Spleen (tissue), 11 donors: Measurements from ENCODE around the gene SLC25A29. TPM values are rescaled to one million over a fixed set of nuclear protein-coding genes. Genes with fewer than 3 reads are reported as not detected.

ENCODE experiments used
- DNase-seq: peaks from one replicate; pipeline ENCODE4 v3.0.0-alpha.2; 2020
- H3K27ac ChIP-seq, 8 donors: fragments of 200-600 bp; sonication (generic) in 7 of 8; 1 replicate in 4 of 8; 2 replicates in 4 of 8; pipeline versions ENCODE4 v1.5.0 to v1.8.0; 2016 to 2021; ENCODE audit warnings: inconsistent platforms in 4 of 8, mild to moderate bottlenecking in 4 of 8, moderate library complexity in 1 of 8
- H3K27me3 ChIP-seq, 7 donors: fragments of 200-600 bp; sonication (generic) in 6 of 7; replicated peaks in 1 of 7; 1 replicate in 4 of 7; 2 replicates in 3 of 7; pipeline versions ENCODE4 v1.5.0 to v1.8.0; 2016 to 2021; ENCODE audit warnings: inconsistent platforms in 3 of 7, mild to moderate bottlenecking in 1 of 7
- H3K36me3 ChIP-seq, 6 donors: fragments of 200-600 bp; sonication (generic) in 5 of 6; 1 replicate in 4 of 6; 2 replicates in 2 of 6; pipeline versions ENCODE4 v1.5.0 to v1.8.0; 2016 to 2021; ENCODE audit warnings: inconsistent platforms in 2 of 6
- H3K4me1 ChIP-seq, 6 donors: fragments of 200-600 bp; sonication (generic) in 5 of 6; 1 replicate in 3 of 6; 2 replicates in 3 of 6; pipeline versions ENCODE4 v1.5.0 to v1.8.0; 2016 to 2021; ENCODE audit warnings: inconsistent platforms in 3 of 6
- H3K4me3 ChIP-seq, 8 donors: fragments of 200-600 bp; sonication (generic) in 7 of 8; 1 replicate in 4 of 8; 2 replicates in 4 of 8; pipeline versions ENCODE4 v1.5.0 to v1.8.0; 2016 to 2021; ENCODE audit warnings: inconsistent platforms in 4 of 8, mild to moderate bottlenecking in 4 of 8, moderate library complexity in 2 of 8
- H3K9me3 ChIP-seq, 8 donors: fragments of 200-600 bp; sonication (generic) in 7 of 8; 1 replicate in 4 of 8; 2 replicates in 4 of 8; pipeline versions ENCODE4 v1.5.0 to v1.8.0; 2016 to 2021; ENCODE audit warnings: inconsistent platforms in 4 of 8
- CTCF ChIP-seq, 11 experiments: fragments of 200-600 bp in 7 of 11; fragments of 450-650 bp in 4 of 11; sonication (generic) in 4 of 11; IDR thresholded peaks in 8 of 11; conservative IDR thresholded peaks in 3 of 11; 1 replicate in 7 of 11; 2 replicates in 4 of 11; pipeline versions ENCODE4 v1.4.0 to v1.8.0; 2016 to 2021; ENCODE audit warnings: antibody characterized with exemption in 11 of 11, inconsistent platforms in 4 of 11, mild to moderate bottlenecking in 1 of 11
- POLR2A ChIP-seq, 3 donors: fragments of 450-650 bp; IDR thresholded peaks; one replicate each; pipeline ENCODE4 v1.5.1; 2017; ENCODE audit warnings: antibody characterized with exemption in 3 of 3, mild to moderate bottlenecking in 1 of 3
- POLR2AphosphoS5 ChIP-seq, 3 donors: sonication (generic); formaldehyde crosslinking; IDR thresholded peaks; one replicate each; pipeline ENCODE4 v1.5.1; 2017; ENCODE audit warnings: antibody characterized with exemption in 3 of 3
- WGBS, 5 donors: extraction: QIAGEN DNeasy Blood & Tissue Kit in 3 of 5; methylation state at CpG; one replicate each; pipeline versions ENCODE4 v1.1.5 to v1.1.7; 2013 to 2018; 5-methylcytosine and 5-hydroxymethylcytosine counted together
- intact Hi-C: fragments of 100-400 bp; cut with DNase I; formaldehyde crosslinking; loops from one replicate; pipeline ENCODE4 v1.15.0; 2023; ENCODE audit warnings: low total_unique reads
- polyA plus RNA-seq, 3 donors: library from polyadenylated mRNA; stranded (reverse); fragments of 200-250 nt; gene quantifications; one replicate each; pipeline ENCODE4 v1.2.1, GENCODE V29; 2013
- total RNA-seq, 7 donors: library from RNA; depleted of rRNA in 3 of 7; stranded (reverse); fragments of >200 nt in 3 of 7; fragmentation: NEBNext Ultra II Directional in 4 of 7; extraction: Animal tissue kit (Norgen Biotek cat#: 25700) in 4 of 7; gene quantifications; one replicate each; pipeline versions ENCODE4 v1.1.0 to v1.2.1, GENCODE V29; 2016 to 2021
- donor health status: healthy with polysubstance abuse.
- donor health status: DM: no; HTN: no; CAD: no; lungs with moderate emphysema.
- donor health status: DM: no; HTN: no; CAD: no.
- donor health status: Bipolar disorder and iron deficiency.
- donor health status: healthy.
- donor health status: DM: no; HTN: no; CAD: no.
- donor health status: DM: yes; HTN: yes; CAD: no.

SLC25A29 gene
- total and polyA plus RNA-seq, 10 donors: 19.6 to 52.9 (median 32.5) TPM

DNA sequence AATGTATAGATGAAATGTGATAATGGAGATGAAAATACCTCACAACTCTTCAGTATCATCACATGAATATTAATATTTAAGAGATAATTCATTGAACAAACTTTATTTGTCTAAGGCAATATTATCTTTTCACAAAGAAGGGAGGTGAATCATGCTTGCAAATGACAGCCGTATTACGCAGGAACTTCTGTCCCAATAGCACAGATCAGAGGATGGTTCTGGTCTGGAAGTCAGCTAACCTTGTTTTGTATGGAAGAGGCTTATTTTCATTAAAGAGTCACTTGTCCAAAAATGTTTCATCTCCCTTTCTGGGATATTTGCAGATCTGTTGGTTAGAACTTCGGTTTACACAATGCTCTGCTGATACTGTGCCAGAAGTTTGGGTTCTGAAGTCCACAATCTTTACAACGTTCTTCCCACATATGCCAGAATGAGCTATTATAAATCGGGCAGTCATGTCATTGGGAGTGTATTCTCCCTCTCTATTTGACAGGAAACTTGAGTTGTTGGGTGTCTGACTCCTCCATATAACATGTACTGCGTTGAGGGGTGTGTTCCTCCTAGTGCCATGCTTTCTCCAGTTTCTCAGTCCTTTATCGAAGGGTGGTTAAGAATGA is 37.5 kb downstream of the SLC25A29 start:
- no peak for TF ChIP-seq POLR2A (IDR thresholded peaks at IDR 0.05)
- Histone ChIP-seq H3K36me3 (peaks cover 0 to 49% (median 12%) of the 10 kb centered on the region in 6 donors), H3K4me3 (no peak overlapping the region), H3K27ac (no peak overlapping the region), H3K27me3 (no peaks in the 10 kb centered on the region), H3K4me1 (peaks cover 0 to 96% (median 39%) of the 10 kb centered on the region in 6 donors), H3K9me3 (no peaks in the 10 kb centered on the region)
- intact Hi-C loops: no loop called here
- DNase-seq: no peak
- 77 to 85% (median 80%) methylated on average over 7 of the region's 7 CpGs for WGBS, 5 donors

DNA sequence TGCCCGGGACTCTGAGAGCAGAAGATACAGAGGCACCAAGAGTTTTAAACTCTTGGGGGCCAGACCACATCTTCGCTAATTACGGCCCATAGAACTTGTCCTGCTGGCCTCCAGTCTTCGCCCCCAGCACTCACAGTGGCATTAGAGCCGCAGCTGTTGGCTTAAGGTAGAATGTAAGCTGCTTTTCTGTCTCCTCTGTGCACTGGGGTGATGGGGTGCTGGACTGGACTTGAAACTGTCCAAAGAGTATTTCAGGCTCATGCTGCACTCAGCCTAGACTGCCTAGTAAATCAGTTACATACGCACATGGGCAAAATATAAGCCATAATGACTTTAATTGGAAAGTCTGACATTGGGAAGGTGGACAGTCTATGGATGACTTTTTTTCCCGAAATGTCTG is 38.3 kb downstream of the SLC25A29 start:
- no peak for DNase-seq
- Histone ChIP-seq H3K27me3 (no peaks in the 10 kb centered on the region), H3K4me1 (peaks cover 0 to 96% (median 39%) of the 10 kb centered on the region in 6 donors), H3K27ac (no peak overlapping the region), H3K4me3 (no peak overlapping the region), H3K36me3 (peaks cover 0 to 56% (median 16%) of the 10 kb centered on the region in 6 donors), H3K9me3 (no peaks in the 10 kb centered on the region)
- intact Hi-C loops: no loop called here
- TF ChIP-seq CTCF (IDR thresholded peaks at IDR 0.05 in 8 of 11, conservative IDR thresholded peaks at IDR 0.05 in 3 of 11) (no peak), POLR2A (IDR thresholded peaks at IDR 0.05) (no peak), POLR2AphosphoS5 (IDR thresholded peaks at IDR 0.05) (no peak)
- 88 to 97% (median 96%) methylated on average over 7 of the region's 7 CpGs for WGBS, 5 donors

DNA sequence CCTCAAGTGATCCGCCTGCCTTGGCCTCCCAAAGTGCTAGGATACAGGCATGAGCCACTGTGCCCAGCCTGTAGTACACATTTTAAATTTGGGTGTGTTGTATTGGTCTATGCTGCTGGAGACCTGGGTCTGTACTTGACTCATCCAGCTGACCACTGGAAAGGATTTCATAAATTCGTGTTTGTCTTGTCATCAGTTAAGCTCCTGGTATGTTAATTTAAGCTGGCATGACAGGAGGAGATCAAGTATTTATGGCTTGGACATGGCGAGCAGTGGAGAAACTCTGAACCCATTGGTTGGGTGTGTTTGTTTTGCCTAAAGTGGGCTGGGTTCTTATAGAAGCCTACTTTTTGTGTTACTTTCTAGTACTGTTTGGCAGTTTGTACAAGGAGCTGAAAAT is 43.1 kb downstream of the SLC25A29 start:
- intact Hi-C loops: no loop called here
- no peak for DNase-seq
- Histone ChIP-seq H3K27ac (peak overlapping the region in 7 of 8 donors; percentile 11 to 64 (median 33)), H3K27me3 (no peaks in the 10 kb centered on the region), H3K36me3 (peaks cover 0 to 58% (median 22%) of the 10 kb centered on the region in 6 donors), H3K4me1 (peaks cover 24 to 100% (median 67%) of the 10 kb centered on the region in 6 donors), H3K4me3 (no peak overlapping the region), H3K9me3 (no peaks in the 10 kb centered on the region)
- 81 to 92% (median 83%) methylated on average over 3 of the region's 3 CpGs for WGBS, 5 donors
- no peak for TF ChIP-seq CTCF (IDR thresholded peaks at IDR 0.05 in 8 of 11, conservative IDR thresholded peaks at IDR 0.05 in 3 of 11)
- TF ChIP-seq POLR2AphosphoS5 (IDR thresholded peaks at IDR 0.05): no peak
- TF ChIP-seq POLR2A (IDR thresholded peaks at IDR 0.05): no peak

GRCh38 chr14:100262545-100262944 is 43.7 kb downstream of the SLC25A29 start:
- Histone ChIP-seq H3K27ac (peak overlapping the region in 7 of 8 donors; percentile 23 to 64 (median 33)), H3K36me3 (peaks cover 0 to 52% (median 22%) of the 10 kb centered on the region in 6 donors)
- intact Hi-C loops: no loop called here

More at GRCh38 chr14:100262545-100262944, 43.7 kb downstream of the SLC25A29 start:
- H3K27me3 ChIP-seq: no peaks in the 10 kb centered on the region
- no peak overlapping the region for H3K4me3 ChIP-seq
- TF ChIP-seq POLR2AphosphoS5 (IDR thresholded peaks at IDR 0.05) (peak in 1 of 3 donors; percentile 8), CTCF (IDR thresholded peaks at IDR 0.05 in 8 of 11, conservative IDR thresholded peaks at IDR 0.05 in 3 of 11) (no peak)
- 42 to 64% (median 58%) methylated on average over 5 of the region's 5 CpGs for WGBS, 5 donors
- DNase-seq: no peak
- H3K9me3 ChIP-seq: no peaks in the 10 kb centered on the region
- peaks cover 24 to 100% (median 68%) of the 10 kb centered on the region in 6 donors for H3K4me1 ChIP-seq
